HEK293 (cell line): ENCODE results near the gene HSD17B8.
A peak's percentile ranks its signal among the peaks of the same experiment; 100 is the strongest.

Experiments
- CTCF ChIA-PET: fragments of 350-600 bp; formaldehyde crosslinking; extraction: SDS; loops from one replicate; lab custom pipeline; 2021; ENCODE audit warnings: antibody characterized with exemption; lab: Yijun Ruan, JAX
- POLR2A ChIA-PET: fragments of 300-600 bp; formaldehyde crosslinking; extraction: SDS; loops from one replicate; lab custom pipeline; 2020; ENCODE audit warnings: antibody characterized with exemption, inconsistent platforms; lab: Yijun Ruan, JAX
- H3K27ac ChIP-seq: fragments of 200-500 bp; sonication (Bioruptor generic); 2 replicates; pipeline ENCODE4 v1.5.1; 2014; ENCODE audit warnings: low read depth, low read length, control low read depth, inconsistent platforms; ENCODE audit errors: extremely low read depth
- H3K36me3 ChIP-seq, 2 experiments: fragments of 200-500 bp in 1 of 2; sonication (Bioruptor generic) in 1 of 2; 1 replicate in 1 of 2; 2 replicates in 1 of 2; pipeline ENCODE4 v1.5.1; 2014 to 2017; ENCODE audit warnings: inconsistent platforms in 2 of 2, low read length in 2 of 2; ENCODE audit not compliant: control insufficient read depth in 2 of 2, insufficient read depth in 1 of 2
- H3K4me1 ChIP-seq: fragments of 200-500 bp; sonication (Bioruptor generic); 2 replicates; pipeline ENCODE4 v1.5.1; 2014; ENCODE audit warnings: mild to moderate bottlenecking, low read length, inconsistent platforms; ENCODE audit not compliant: control insufficient read depth, insufficient read depth
- H3K4me3 ChIP-seq: 2 replicates; pipeline ENCODE4 v1.5.1; 2011; ENCODE audit warnings: low read depth, mild to moderate bottlenecking, control low read depth, low read length, moderate library complexity
- H3K9me3 ChIP-seq: fragments of 200-500 bp; sonication (Bioruptor generic); 2 replicates; pipeline ENCODE4 v1.5.1; 2014; ENCODE audit warnings: low read depth, low read length, inconsistent platforms; ENCODE audit not compliant: control insufficient read depth, insufficient read depth
- HOXA7 ChIP-seq: sonication (generic); formaldehyde crosslinking; IDR thresholded peaks from 2 replicates; pipeline ENCODE4 v1.8.1; 2022; ENCODE audit warnings: missing genetic modification reagents, borderline replicate concordance
- HOXD13 ChIP-seq: sonication (generic); formaldehyde crosslinking; IDR thresholded peaks from 2 replicates; pipeline ENCODE4 v1.8.0; 2022; ENCODE audit warnings: missing genetic modification reagents, borderline replicate concordance
- PRDM2 ChIP-seq: fragments of 450-650 bp; formaldehyde crosslinking; IDR thresholded peaks from 2 replicates; pipeline ENCODE4 v1.5.1; 2016; ENCODE audit warnings: missing biosample characterization, missing genetic modification characterization, borderline replicate concordance
- REST ChIP-seq: fragments of 450-650 bp; formaldehyde crosslinking; IDR thresholded peaks from 2 replicates; pipeline ENCODE4 v1.5.1; 2016; ENCODE audit warnings: missing biosample characterization, missing genetic modification characterization
- SCRT1 ChIP-seq: fragments of 450-650 bp; formaldehyde crosslinking; IDR thresholded peaks from 2 replicates; pipeline ENCODE4 v1.5.1; 2016; ENCODE audit warnings: missing biosample characterization, missing genetic modification characterization, borderline replicate concordance
- WT1 ChIP-seq: fragments of 450-650 bp; formaldehyde crosslinking; IDR thresholded peaks from 2 replicates; pipeline ENCODE4 v1.5.1; 2016; ENCODE audit warnings: missing biosample characterization, missing genetic modification characterization
- ZBTB17 ChIP-seq: fragments of 450-650 bp; formaldehyde crosslinking; IDR thresholded peaks from 2 replicates; pipeline ENCODE4 v1.5.1; 2016; ENCODE audit warnings: missing biosample characterization, missing genetic modification characterization
- ZFHX2 ChIP-seq: fragments of 450-650 bp; formaldehyde crosslinking; conservative IDR thresholded peaks from 2 replicates; pipeline ENCODE4 v1.5.1; 2016; ENCODE audit warnings: missing biosample characterization, missing genetic modification characterization
- ZFP69B ChIP-seq: fragments of 450-650 bp; formaldehyde crosslinking; IDR thresholded peaks from 2 replicates; pipeline ENCODE4 v1.5.1; 2016; ENCODE audit warnings: missing biosample characterization, missing genetic modification characterization
- ZNF138 ChIP-seq: fragments of 450-650 bp; formaldehyde crosslinking; IDR thresholded peaks from 2 replicates; pipeline ENCODE4 v1.5.1; 2016; ENCODE audit warnings: missing biosample characterization, missing genetic modification characterization, borderline replicate concordance
- ZNF148 ChIP-seq: fragments of 450-650 bp; formaldehyde crosslinking; IDR thresholded peaks from 2 replicates; pipeline ENCODE4 v1.5.0; 2017; ENCODE audit warnings: missing biosample characterization, missing genetic modification characterization, borderline replicate concordance
- ZNF248 ChIP-seq: fragments of 450-650 bp; formaldehyde crosslinking; IDR thresholded peaks from 2 replicates; pipeline ENCODE4 v1.5.1; 2017; ENCODE audit warnings: missing biosample characterization, missing genetic modification characterization
- ZNF266 ChIP-seq: fragments of 450-650 bp; formaldehyde crosslinking; IDR thresholded peaks from 2 replicates; pipeline ENCODE4 v1.5.1; 2016; ENCODE audit warnings: missing biosample characterization, missing genetic modification characterization, low read depth
- ZNF335 ChIP-seq: fragments of 450-650 bp; formaldehyde crosslinking; conservative IDR thresholded peaks from 2 replicates; pipeline ENCODE4 v1.5.1; 2016; ENCODE audit warnings: missing biosample characterization, missing genetic modification characterization
- ZNF391 ChIP-seq: fragments of 450-650 bp; formaldehyde crosslinking; IDR thresholded peaks from 2 replicates; pipeline ENCODE4 v1.5.1; 2016; ENCODE audit warnings: low read depth, missing biosample characterization, missing genetic modification characterization, borderline replicate concordance
- ZNF530 ChIP-seq: fragments of 450-650 bp; formaldehyde crosslinking; IDR thresholded peaks from 2 replicates; pipeline ENCODE4 v1.5.1; 2016; ENCODE audit warnings: low read depth, missing biosample characterization, missing genetic modification characterization
- ZNF600 ChIP-seq: fragments of 450-650 bp; formaldehyde crosslinking; IDR thresholded peaks from 2 replicates; pipeline ENCODE4 v1.5.1; 2016; ENCODE audit warnings: missing biosample characterization, missing genetic modification characterization
- ZNF629 ChIP-seq: fragments of 450-650 bp; formaldehyde crosslinking; IDR thresholded peaks from 2 replicates; pipeline ENCODE4 v1.5.1; 2017; ENCODE audit warnings: missing biosample characterization, missing genetic modification characterization
- ZNF658 ChIP-seq: fragments of 450-650 bp; formaldehyde crosslinking; IDR thresholded peaks from 2 replicates; pipeline ENCODE4; 2016; ENCODE audit warnings: missing biosample characterization, missing genetic modification characterization
- ZNF837 ChIP-seq: fragments of 450-650 bp; formaldehyde crosslinking; IDR thresholded peaks from 2 replicates; pipeline ENCODE4 v1.5.1; 2016; ENCODE audit warnings: missing biosample characterization, missing genetic modification characterization
- ZSCAN16 ChIP-seq: fragments of 450-650 bp; formaldehyde crosslinking; IDR thresholded peaks from 2 replicates; pipeline ENCODE4 v1.5.1; 2016; ENCODE audit warnings: missing biosample characterization, missing genetic modification characterization
- ZSCAN4 ChIP-seq: fragments of 450-650 bp; formaldehyde crosslinking; IDR thresholded peaks from 2 replicates; pipeline ENCODE4 v1.5.1; 2017; ENCODE audit warnings: missing biosample characterization, missing genetic modification characterization

Gene HSD17B8

GRCh38 chr6:33167374-33168283 is 36.8 kb upstream of the HSD17B8 start:
- POLR2A ChIA-PET: no interaction called here
- no peak overlapping the region for H3K4me3 ChIP-seq
- no peak overlapping the region for H3K27ac ChIP-seq
- no peaks in the 10 kb centered on the region for H3K4me1 ChIP-seq
- no peaks in the 10 kb centered on the region for H3K9me3 ChIP-seq
- CTCF ChIA-PET: no interaction called here
- H3K36me3 ChIP-seq: no peaks in the 10 kb centered on the region
- TF ChIP-seq ZFP69B (tag by site-specific recombination) (no peak), ZNF658 (tag by site-specific recombination) (no peak), ZBTB17 (tag by site-specific recombination) (peak; percentile 75), ZNF148 (no peak)
- TF ChIP-seq, all 188 proteins: peak for 1

GRCh38 chr6:33168284-33168601 is 36.2 kb upstream of the HSD17B8 start:
- Histone ChIP-seq H3K4me3 (no peak overlapping the region), H3K27ac (no peak overlapping the region), H3K36me3 (no peaks in the 10 kb centered on the region), H3K9me3 (no peaks in the 10 kb centered on the region), H3K4me1 (no peaks in the 10 kb centered on the region)
- ChIA-PET POLR2A (no interaction called here), CTCF (no interaction called here)
- TF ChIP-seq ZSCAN4: peak; percentile 55
- TF ChIP-seq ZNF391: no peak
- TF ChIP-seq SCRT1 (tag by site-specific recombination): no peak
- no peak for TF ChIP-seq ZNF600 (tag by site-specific recombination)
- no peak for TF ChIP-seq ZNF248 (tag by site-specific recombination)
- TF ChIP-seq ZNF266: no peak
- TF ChIP-seq WT1 (tag by site-specific recombination): no peak
- no peak for TF ChIP-seq ZNF530
- TF ChIP-seq ZFHX2 (tag by site-specific recombination): peak; percentile 68
- no peak for TF ChIP-seq ZSCAN16 (tag by site-specific recombination)
- TF ChIP-seq HOXA7 (CRISPR knock-in tag): no peak
- TF ChIP-seq ZNF629: no peak
- no peak for TF ChIP-seq ZNF837 (tag by site-specific recombination)
- TF ChIP-seq ZNF138 (tag by site-specific recombination): no peak
- TF ChIP-seq HOXD13 (CRISPR knock-in tag): no peak
- no peak for TF ChIP-seq PRDM2 (tag by site-specific recombination)
- no peak for TF ChIP-seq REST
- TF ChIP-seq ZNF335 (tag by site-specific recombination): no peak
